ENCODE results near the gene LRMDA.

Gene LRMDA

GRCh38 chr10:76015245-76015644 lies 583.8 kb downstream of the LRMDA start:
- intact Hi-C loops (cut with DNase I): no loop called here

GRCh38 chr10:76017026-76017732 lies 585.8 kb downstream of the LRMDA start:
- intact Hi-C loops (cut with DNase I): no loop called here
- peak in 1 of 42 donors; percentile 5 for DNase-seq

More at GRCh38 chr10:76015245-76015644, 583.8 kb downstream of the LRMDA start:
- DNase-seq: peak in 1 of 42 donors; percentile 32

- intact Hi-C loops (cut with DNase I): no loop called here
- no peak for DNase-seq
Measured at GRCh38 chr10:76017733-76018433, 586.5 kb downstream of the LRMDA start.

GRCh38 chr10:76020630-76021029 lies 589.2 kb downstream of the LRMDA start:
- intact Hi-C loops (cut with DNase I): no loop called here
- no peak for DNase-seq

GRCh38 chr10:76021398-76021797 lies 590.0 kb downstream of the LRMDA start:
- DNase-seq: no peak
- intact Hi-C loops (cut with DNase I): no loop called here

GRCh38 chr10:76022366-76022765 lies 590.9 kb downstream of the LRMDA start:
- intact Hi-C loops (cut with DNase I): no loop called here
- DNase-seq: peak in 1 of 42 donors; percentile 8

- DNase-seq: no peak
- intact Hi-C loops (cut with DNase I): no loop called here
Measured at GRCh38 chr10:76023007-76023406, 591.6 kb downstream of the LRMDA start.

GRCh38 chr10:76024460-76025123 lies 593.2 kb downstream of the LRMDA start:
- intact Hi-C loops (cut with DNase I): no loop called here
- DNase-seq: peak in 1 of 42 donors; percentile 22

- DNase-seq: no peak
- intact Hi-C loops (cut with DNase I): no loop called here
Measured at GRCh38 chr10:76025124-76025477, 593.7 kb downstream of the LRMDA start.

- intact Hi-C loops (cut with DNase I): no loop called here
- DNase-seq: peak in 1 of 42 donors; percentile 5
Measured at GRCh38 chr10:76026176-76026771, 594.9 kb downstream of the LRMDA start.

GRCh38 chr10:76026905-76027304 lies 595.5 kb downstream of the LRMDA start:
- intact Hi-C loops (cut with DNase I): no loop called here
- DNase-seq: no peak

GRCh38 chr10:76029782-76030181 lies 598.4 kb downstream of the LRMDA start:
- intact Hi-C loops (cut with DNase I): loop anchor here (10.0 kb wide), 1 partner anchor 625 kb away; the partner anchor contains the start of gene ZNF503
- DNase-seq: no peak

GRCh38 chr10:76031099-76031498 lies 599.7 kb downstream of the LRMDA start:
- intact Hi-C loops (cut with DNase I): loop anchor here (10.0 kb wide), 1 partner anchor 626 kb away; the partner anchor contains the start of gene ZNF503
- DNase-seq: no peak

GRCh38 chr10:76031769-76032699 lies 600.6 kb downstream of the LRMDA start:
- DNase-seq: no peak
- intact Hi-C loops (cut with DNase I): loop anchor here (10.0 kb wide), 1 partner anchor 627 kb away; the partner anchor contains the start of gene ZNF503

GRCh38 chr10:76032700-76033039 lies 601.2 kb downstream of the LRMDA start:
- intact Hi-C loops (cut with DNase I): loop anchor here (10.0 kb wide), 1 partner anchor 628 kb away; the partner anchor contains the start of gene ZNF503
- no peak for DNase-seq

GRCh38 chr10:76033457-76034196 lies 602.2 kb downstream of the LRMDA start:
- intact Hi-C loops (cut with DNase I): loop anchor here (10.0 kb wide), 1 partner anchor 629 kb away; the partner anchor contains the start of gene ZNF503
- no peak for DNase-seq

GRCh38 chr10:76034353-76035205 lies 603.2 kb downstream of the LRMDA start:
- no peak for DNase-seq
- intact Hi-C loops (cut with DNase I): loop anchor here (10.0 kb wide), 1 partner anchor 630 kb away; the partner anchor contains the start of gene ZNF503
